HG03442 (cell line): ENCODE data around the gene RPS3.
"Not testable (repeated sequence)": the region's sequence is repeated elsewhere in the genome, so short reads cannot be mapped to it uniquely, and the experiment has no call there.

Experiments used
- ATAC-seq: cut with Tn5 transposase; IDR thresholded peaks from one replicate; pipeline ENCODE4 v1.9.1; 2021; ENCODE audit warnings: mild to moderate bottlenecking, moderate library complexity; ENCODE audit not compliant: unreplicated experiment

Gene RPS3

GRCh38 chr11:75399344-75400145 is at the start of gene RPS3:
Gene RPS3 (plus strand): TSS chr11:75399518. CDS start chr11:75399548, 30 bp downstream.
- peak; percentile 85 for ATAC-seq

GRCh38 chr11:75349521-75350116 is 49.7 kb upstream of the RPS3 start:
- ATAC-seq = no peak

- no peak for ATAC-seq
These were observed 49.1 kb upstream of the RPS3 start for GRCh38 chr11:75350122-75350742.

DNA sequence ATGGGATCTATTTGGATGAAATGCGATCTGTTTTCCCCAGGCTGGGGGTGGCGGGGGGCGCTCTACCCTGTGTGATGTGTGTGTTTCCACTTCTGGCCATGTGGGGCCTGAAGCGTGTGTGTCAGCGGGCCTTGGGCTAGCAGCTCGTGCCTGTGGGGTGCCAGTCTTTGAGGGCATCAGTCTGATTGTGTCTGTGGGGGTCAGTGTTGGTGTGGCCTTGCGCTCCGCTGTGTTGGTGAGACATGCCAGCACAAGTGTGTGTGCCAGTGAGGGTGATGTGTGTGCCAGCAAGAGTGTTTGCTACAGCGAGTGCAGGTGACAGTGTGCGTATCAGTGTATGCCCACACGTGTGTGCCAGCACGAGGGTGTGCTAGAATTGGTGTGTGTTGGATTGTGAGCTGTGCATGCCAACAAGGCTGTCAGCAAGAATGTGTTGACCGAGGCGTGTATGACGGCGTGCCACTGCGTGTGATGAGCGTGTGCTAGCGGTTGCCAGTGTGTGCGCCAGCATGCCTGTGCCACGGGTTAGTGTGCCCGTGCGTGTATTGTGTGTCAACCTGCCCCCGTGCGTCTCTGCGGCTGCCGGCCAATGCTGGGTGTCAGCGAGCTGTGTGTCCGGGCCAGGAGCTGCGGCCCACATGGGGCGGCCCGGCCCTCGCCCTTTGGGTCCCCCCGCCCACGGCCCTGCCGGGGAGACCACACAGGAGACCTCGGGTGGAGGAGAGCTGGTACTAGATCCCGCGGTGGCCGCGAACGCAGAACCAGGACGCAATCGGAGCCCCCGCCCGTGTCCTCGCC is 48.4 kb upstream of the RPS3 start:
- ATAC-seq = no peak

DNA sequence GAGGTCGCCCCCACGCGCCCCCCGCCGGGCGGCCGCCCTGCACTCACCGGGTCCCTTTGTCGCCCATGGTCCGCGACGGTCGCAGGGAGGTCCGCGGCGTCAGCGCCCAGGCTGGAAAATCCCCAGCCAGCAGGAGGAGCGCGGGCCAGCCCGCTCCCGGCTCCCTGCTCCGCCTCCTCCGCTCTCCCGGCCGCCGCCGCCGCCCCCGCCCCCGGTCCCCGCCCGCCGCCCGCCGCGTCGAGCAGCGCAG is 47.9 kb upstream of the RPS3 start, which contains the start of gene ARRB1:
TSS of gene ARRB1 (minus strand) at position 121 of the 250 bp plus-strand sequence. CDS start at position 67, 54 bp downstream.
- ATAC-seq = no peak

DNA sequence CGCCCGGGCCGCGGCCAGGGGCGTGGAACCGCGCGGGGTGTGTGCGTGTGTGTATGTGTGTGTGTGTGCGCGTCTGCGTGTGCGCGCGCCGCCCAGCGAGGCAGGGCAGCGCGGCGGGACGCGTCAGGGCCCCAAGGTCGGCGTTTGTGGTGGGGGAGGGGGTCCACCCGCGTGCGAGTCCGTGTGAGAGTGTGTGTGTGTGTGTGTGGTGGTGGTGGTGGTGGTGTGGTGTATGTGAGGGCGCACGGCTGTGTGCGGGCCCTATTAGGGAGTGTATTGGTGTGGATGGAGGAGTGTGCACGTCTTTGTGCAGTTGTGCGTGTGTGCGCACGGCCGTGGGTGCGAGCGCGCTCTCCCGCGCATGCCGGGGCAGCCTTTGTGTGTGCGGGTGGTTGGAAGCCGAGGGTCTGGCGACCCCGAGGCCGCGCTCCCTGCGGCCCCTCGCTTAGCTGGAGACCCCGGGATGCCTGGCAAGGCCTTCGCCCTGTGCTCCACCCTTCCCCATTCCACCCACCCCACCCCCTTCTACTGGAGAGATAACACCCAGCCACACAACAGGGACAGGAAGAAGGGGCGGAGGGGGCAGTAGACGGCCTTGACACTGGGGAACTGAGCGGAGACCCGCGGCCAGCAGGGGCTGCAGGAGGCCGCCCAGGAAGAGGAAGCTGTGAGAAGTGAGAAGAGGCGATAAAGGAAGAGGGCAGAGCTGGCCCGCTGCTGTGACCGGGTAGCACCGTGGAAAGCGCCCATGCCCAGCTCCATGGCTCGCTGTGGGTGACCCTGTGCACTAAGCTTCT is 47.3 kb upstream of the RPS3 start:
- no peak for ATAC-seq

DNA sequence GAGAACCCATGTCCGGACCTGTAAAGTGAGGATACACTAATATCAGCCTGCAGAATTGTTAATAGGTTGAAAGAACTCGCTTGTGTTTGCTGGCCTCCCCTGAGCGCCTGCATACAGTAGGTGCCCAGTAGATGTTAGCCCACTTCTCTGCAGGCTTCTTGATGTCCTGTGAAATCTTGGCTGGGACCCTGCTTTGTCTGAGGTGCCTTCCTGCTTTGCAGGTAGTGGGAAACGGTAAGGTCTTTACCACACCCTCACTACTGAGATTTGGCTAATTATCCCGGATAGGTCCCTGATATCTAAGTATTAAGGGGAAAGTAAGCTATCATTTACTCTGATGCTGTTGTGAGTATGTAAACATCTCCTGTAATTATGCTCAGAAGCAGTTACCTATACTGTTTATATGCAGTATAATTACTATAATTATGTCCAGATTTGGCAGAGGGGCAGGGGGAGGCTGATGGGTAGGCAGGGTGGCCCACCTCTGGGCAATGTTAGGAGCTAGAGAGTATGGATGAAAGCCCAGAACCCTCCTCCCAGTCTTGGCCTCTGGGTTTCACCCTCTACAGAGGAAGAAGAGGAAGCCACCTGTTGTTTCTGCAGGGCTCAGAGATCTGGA is 46.6 kb upstream of the RPS3 start:
- no peak for ATAC-seq

DNA sequence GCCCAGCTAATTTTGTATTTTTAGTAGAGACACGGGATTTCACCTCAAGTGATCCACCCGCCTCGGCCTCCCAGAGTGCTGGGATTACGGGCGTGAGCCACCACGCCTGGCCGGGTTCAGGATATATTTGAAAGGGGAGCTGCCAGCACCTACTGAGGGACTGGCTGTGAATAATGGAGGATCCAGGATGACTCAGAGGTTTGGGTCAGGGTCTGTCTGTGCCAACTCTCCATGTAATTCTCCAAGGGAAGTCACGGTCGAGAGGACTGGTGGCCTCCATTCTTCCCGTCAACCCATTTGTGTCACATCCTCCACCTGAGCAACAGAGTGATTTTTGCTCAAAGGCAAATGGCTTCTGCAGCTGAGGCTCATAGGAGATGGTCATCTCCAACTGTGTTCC is 44.3 kb upstream of the RPS3 start:
- no peak for ATAC-seq

GRCh38 chr11:75356613-75357012 is 42.7 kb upstream of the RPS3 start:
- no peak for ATAC-seq

DNA sequence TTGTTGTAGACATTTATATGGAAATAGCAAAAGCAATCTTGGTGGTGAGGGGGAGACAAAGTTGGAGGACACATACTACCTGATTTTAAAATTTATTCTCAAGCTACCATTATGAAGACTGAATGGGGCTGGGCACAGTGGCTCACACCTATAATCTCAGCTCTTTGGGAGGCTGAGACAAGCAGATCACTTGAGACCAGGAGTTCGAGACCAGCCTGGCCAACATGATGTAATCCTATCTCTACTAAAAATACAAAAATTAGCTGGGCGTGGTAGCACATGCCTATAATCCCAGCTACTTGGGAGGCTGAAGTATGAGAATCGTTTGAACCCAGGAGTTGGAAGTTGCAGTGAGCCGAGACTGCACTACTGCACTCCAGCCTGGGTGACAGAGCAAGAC is 37.0 kb upstream of the RPS3 start:
- not testable (repeated sequence) for ATAC-seq

GRCh38 chr11:75365711-75366181 is 33.6 kb upstream of the RPS3 start:
- ATAC-seq = no peak

DNA sequence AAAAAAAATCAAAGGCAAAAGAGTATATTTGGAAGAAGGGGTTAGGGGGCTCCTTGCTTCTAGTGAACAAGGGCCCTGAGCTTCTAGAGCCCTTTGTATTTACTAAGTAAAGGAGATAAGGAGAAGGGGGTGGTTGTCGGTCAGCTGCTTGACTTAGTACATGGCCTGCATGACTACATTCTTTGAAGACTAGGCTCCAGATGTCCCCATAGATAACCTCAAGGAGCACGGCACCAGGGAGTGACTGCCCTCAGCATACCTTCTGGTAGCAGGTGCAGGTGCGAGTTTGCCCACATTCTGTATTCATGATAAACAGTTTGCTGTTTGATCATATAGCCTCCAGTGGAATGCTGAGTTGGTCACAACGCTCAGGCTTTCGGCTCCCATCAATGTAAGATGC is 32.5 kb upstream of the RPS3 start:
- ATAC-seq = not testable (repeated sequence)

GRCh38 chr11:75369560-75370255 is 29.6 kb upstream of the RPS3 start:
- no peak for ATAC-seq

- no peak for ATAC-seq
These were observed 27.1 kb upstream of the RPS3 start for GRCh38 chr11:75371949-75372876.

GRCh38 chr11:75373201-75373600 is 26.1 kb upstream of the RPS3 start:
- ATAC-seq = no peak

- ATAC-seq = no peak
These were observed 24.7 kb upstream of the RPS3 start for GRCh38 chr11:75374646-75375045.

- ATAC-seq = no peak
These were observed 23.7 kb upstream of the RPS3 start for GRCh38 chr11:75375626-75376025.

GRCh38 chr11:75376175-75376574 is 23.1 kb upstream of the RPS3 start:
- ATAC-seq = no peak
